ENCODE data around the gene RAD51B.

RAD51B gene

GRCh38 chr14:68634332-68634731, 814.8 kb downstream of the RAD51B start:
- no peak for DNase-seq (ENCODE audit: low read depth)

DNA sequence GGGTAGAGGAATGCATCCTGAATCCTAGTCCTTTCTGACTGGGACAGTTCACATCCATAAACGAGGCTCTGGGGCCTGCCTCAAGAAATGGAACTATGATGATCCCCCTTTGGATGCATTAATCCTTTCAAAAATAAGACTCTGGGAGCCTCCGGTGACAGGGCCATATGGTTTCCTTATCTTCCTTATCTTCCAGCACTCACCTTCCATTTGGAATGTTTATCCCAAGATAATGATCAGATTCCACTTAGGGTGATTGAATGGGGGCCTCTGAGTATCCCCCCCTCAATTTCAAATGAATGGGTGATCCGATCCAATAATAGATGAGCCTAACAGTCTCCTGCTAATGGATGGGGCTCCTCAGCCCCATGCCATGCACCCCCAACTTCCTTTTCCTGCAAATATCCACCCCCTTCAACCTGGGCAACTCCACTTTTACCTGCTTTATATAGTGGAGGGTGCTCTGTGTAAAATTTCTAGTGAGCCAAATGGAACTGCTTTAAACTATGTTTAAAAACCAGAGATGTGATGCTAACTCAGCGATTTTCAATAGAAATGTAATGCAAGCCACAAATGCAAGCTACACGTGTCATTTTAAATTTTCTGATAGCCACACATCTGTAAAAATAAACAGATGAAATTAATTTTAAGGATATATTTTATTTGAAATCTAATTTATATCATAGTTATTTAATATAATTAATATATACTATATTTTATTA, 815.5 kb downstream of the RAD51B start:
- DNase-seq (ENCODE audit: low read depth) = no peak

GRCh38 chr14:68636597-68636996, 817.0 kb downstream of the RAD51B start:
- no peak for DNase-seq (ENCODE audit: low read depth)

DNA sequence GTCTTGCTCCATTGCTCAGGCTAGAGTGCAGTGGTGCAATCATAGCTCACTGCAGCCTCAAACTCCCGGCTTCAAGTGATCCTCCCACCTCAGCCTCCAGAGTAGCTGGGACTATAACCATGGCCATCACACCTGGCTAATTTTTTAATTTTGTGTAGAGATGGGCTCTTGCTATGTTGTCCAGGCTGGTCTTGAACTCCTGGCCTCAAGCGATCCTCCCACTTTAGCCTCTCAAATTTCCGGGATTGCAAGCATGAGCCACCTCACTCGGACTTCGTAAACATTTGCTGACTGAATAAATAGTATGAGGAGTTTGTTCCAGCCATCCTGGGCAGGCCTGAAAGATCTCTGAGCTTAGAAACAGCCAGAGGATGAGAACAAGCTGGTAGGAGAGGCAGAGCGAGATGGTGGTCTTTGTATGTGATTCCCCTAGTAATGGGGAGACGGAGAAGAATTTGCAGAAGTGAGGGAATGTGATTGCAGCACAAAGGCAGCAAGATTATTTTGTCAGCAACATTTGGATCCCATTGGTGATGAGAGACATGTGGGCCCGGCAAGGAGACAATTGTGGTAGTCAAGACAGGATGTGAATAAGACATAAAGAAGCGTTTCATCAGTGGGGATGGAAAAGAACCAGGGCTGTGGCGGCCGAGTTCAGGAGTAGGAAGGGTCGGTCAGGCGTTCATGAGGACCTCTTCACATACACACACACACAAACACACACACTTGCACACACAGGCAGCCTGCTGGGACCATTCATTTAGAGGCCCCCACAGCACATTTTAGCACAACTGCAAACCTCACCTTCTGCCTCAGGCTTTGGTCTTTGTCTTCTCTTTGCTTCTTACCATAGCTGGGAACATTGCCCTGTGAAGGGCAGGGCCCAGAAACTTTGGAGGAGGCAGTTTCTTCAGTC, 817.8 kb downstream of the RAD51B start:
- DNase-seq (ENCODE audit: low read depth) = no peak

DNA sequence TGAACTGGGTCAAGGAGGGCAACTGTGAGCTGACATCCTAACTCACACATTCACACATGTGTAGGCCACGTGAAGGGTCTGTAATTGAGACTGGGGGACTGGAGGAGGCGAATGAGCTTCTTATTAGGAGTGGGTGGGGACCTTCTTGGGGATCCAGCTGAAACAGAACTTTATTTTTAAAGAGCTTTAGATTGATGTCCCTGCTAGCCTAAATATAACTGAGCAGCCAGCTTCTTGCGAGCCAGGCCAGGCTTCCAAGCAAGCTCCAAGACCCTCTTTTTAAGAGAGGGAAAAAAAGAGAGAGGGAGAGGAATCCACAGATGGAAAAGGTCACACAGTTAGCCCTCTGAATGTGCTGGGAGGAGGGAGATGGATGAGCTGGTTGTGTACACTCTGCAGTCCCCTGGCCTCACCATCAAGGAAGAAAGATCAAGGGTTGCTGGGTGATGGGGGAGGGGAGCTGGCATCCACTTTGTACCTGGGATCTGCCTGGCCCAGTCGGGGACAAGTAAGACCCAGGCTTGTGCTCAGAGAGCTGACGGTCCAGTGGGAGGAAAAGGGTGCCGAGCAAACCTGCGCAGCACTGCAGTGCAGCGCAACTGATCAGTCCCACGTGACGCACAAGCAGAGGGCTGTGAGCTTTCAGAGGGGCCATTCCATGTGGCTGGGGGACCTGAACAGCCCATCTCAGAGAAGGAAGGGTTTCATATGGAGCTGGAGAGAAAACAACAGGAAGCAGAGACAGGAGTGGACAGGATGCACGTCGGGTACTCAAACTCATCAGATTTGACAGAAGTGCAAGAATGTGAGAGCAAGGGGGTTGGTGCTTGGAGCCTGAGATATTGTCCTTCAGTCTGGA, 818.8 kb downstream of the RAD51B start:
- no peak for DNase-seq (ENCODE audit: low read depth)

GRCh38 chr14:68639000-68639757, 819.6 kb downstream of the RAD51B start:
- no peak for DNase-seq (ENCODE audit: low read depth)

GRCh38 chr14:68639758-68640574, 820.4 kb downstream of the RAD51B start:
- no peak for DNase-seq (ENCODE audit: low read depth)

DNA sequence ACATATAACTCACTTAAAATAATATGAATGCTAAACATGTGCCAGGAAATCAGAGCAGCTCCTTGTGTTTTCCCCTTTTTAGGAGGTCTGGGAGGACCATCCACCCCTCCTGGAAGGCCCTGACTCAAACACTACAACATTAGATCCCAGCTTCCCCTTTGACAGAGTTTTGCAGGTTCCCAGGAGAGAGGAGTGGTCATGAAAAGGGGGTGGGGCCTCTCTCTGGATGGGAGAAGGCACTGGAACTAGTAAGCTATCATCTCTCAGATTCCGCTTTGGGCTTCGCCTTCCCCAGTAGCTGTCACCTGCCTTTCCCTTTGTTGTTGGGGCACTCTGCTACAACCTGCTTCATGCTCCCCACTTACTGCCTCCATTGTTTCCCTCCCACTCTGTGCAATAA, 824.1 kb downstream of the RAD51B start:
- DNase-seq (ENCODE audit: low read depth) = no peak

DNA sequence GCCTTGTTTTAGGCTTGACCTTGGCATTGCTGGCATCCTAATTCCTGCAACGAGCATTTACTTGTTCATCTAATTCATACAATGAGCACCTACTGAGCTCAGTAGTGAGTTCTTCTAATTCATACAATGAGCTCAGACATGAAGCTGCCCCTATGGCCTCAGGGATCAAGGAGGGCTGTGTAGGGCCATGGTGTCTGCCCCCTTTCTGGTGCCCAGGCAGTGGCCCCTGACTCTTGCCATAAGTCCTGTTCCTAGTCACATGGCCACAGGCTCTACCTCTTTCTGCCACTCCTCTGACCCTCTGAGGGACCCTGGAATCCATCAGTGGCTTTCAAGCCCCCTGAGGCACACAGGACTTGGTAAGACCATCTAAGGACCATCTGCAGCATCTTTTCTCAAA, 824.5 kb downstream of the RAD51B start:
- no peak for DNase-seq (ENCODE audit: low read depth)

GRCh38 chr14:68645371-68645770, 825.8 kb downstream of the RAD51B start:
- DNase-seq (ENCODE audit: low read depth) = no peak

DNA sequence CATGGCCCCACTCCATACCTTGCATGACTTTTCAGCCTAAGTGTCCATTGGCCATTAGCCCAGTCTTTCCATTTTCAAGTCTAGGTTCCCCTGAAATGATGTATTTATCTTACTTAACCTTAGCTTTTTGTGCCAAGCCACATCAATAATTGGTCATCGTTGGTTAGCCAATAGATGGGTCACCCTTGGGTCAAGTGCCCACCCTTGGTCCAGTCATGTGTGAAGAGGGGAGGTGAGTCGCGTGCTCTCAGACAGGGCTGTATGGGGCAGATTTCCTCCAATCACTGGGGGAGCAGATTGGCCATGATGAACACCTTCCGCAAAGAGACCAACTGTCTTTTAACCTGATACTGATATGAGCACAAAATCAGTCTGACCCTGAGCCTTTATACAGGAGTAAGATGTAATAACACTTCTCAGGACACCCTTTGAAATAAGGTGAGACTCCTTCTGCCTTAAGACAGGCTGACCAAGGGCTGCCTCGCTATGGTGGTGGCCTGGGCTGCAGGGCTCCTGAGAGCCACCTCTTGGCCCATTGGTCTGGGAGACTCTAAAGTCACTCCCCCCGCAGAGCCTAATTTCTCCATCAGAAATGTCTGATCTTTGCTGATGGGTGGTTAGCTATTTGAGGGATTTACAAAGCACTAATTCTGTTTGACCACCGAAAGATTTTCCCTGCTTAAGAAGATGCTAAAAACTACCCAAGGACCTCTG, 830.1 kb downstream of the RAD51B start:
- DNase-seq (ENCODE audit: low read depth) = no peak

GRCh38 chr14:68650404-68650994, 830.9 kb downstream of the RAD51B start:
- DNase-seq (ENCODE audit: low read depth) = no peak

- no peak for DNase-seq (ENCODE audit: low read depth)
Measured at GRCh38 chr14:68651075-68651474, 831.5 kb downstream of the RAD51B start.

- no peak for DNase-seq (ENCODE audit: low read depth)
Measured at GRCh38 chr14:68651652-68652432, 832.3 kb downstream of the RAD51B start.

DNA sequence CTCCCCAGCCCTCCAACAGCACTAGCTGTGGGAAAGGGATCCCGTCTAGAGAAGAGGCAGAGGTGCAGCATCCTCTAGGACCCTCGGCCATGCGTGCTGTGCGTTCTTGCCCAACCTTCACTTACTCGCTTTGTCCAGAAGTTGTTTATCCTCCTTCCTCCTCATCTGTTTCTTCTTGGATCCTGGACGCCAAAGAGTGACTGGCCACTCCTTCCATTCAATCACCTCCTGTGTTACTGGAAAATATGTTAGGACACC, 832.8 kb downstream of the RAD51B start:
- DNase-seq (ENCODE audit: low read depth) = no peak

- DNase-seq (ENCODE audit: low read depth) = no peak
Measured at GRCh38 chr14:68653108-68653507, 833.5 kb downstream of the RAD51B start.

DNA sequence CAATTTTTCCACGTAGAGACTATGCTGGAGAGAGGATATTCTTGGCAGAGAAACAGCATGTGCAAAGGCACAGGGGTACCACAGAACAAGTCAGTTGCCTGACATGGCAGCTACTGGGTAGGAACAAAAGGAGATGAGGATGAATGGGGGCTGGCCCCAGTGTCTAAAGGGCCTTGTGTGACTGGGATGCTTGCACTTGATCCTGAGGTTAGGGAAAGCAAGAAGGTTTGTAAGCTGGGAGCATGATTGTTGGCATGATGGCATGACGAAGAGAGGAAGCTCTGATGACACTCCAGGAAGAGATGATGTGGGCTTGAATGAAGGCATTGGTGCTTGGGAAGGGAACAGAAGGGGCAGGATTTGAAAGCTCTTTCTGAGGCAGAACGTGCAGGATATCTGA, 834.2 kb downstream of the RAD51B start:
- DNase-seq (ENCODE audit: low read depth) = no peak

- DNase-seq (ENCODE audit: low read depth) = no peak
Measured at GRCh38 chr14:68654471-68654941, 834.9 kb downstream of the RAD51B start.
